HepG2 (cell line): ENCODE results near the gene OR1F1. TPM values are rescaled to one million over a fixed set of nuclear protein-coding genes. Genes with fewer than 3 reads are reported as not detected.

Experiments used
- BRCA1 ChIP-seq: sonication (generic); formaldehyde crosslinking; IDR thresholded peaks from 2 replicates; pipeline ENCODE4 v1.4.0; 2020; ENCODE audit warnings: missing genetic modification reagents
- KDM1A ChIP-seq: IDR thresholded peaks from 2 replicates; pipeline ENCODE4 v1.6.1; 2016; ENCODE audit warnings: missing compliant biosample characterization
- KDM5B ChIP-seq: sonication (generic); formaldehyde crosslinking; IDR thresholded peaks from 2 replicates; pipeline ENCODE4 v1.4.0; 2020; ENCODE audit warnings: missing genetic modification reagents, mild to moderate bottlenecking, borderline replicate concordance
- MEF2D ChIP-seq: sonication (generic); formaldehyde crosslinking; IDR thresholded peaks from 2 replicates; pipeline ENCODE4 v1.5.1; 2020; ENCODE audit warnings: mild to moderate bottlenecking, missing genetic modification reagents
- NFYB ChIP-seq: sonication (generic); formaldehyde crosslinking; IDR thresholded peaks from 2 replicates; pipeline ENCODE4 v1.4.0; 2020; ENCODE audit warnings: missing genetic modification reagents
- ZBTB42 ChIP-seq: sonication (generic); formaldehyde crosslinking; IDR thresholded peaks from 2 replicates; pipeline ENCODE4 v1.5.0; 2020; ENCODE audit warnings: mild to moderate bottlenecking, missing genetic modification reagents
- ZFP82 ChIP-seq: sonication (generic); formaldehyde crosslinking; IDR thresholded peaks from 2 replicates; pipeline ENCODE4 v1.5.1; 2020; ENCODE audit warnings: mild to moderate bottlenecking, missing genetic modification reagents, borderline replicate concordance
- ZNF232 ChIP-seq: sonication (generic); formaldehyde crosslinking; IDR thresholded peaks from 2 replicates; pipeline ENCODE4 v1.4.0; 2020; ENCODE audit warnings: missing genetic modification reagents, borderline replicate concordance
- ZNF256 ChIP-seq: sonication (generic); formaldehyde crosslinking; conservative IDR thresholded peaks from 2 replicates; pipeline ENCODE4 v1.4.0; 2020; ENCODE audit warnings: missing genetic modification reagents
- ZNF530 ChIP-seq: sonication (generic); formaldehyde crosslinking; IDR thresholded peaks from 2 replicates; pipeline ENCODE4 v1.5.0; 2020; ENCODE audit warnings: low read depth, mild to moderate bottlenecking, missing genetic modification reagents
- ZNF564 ChIP-seq: sonication (generic); formaldehyde crosslinking; IDR thresholded peaks from 2 replicates; pipeline ENCODE4 v1.8.1; 2023; ENCODE audit warnings: mild to moderate bottlenecking, missing genetic modification reagents
- ZNF713 ChIP-seq: sonication (generic); formaldehyde crosslinking; IDR thresholded peaks from 2 replicates; pipeline ENCODE4 v1.4.0; 2020; ENCODE audit warnings: mild to moderate bottlenecking, missing genetic modification reagents
- ZNF749 ChIP-seq: sonication (generic); formaldehyde crosslinking; IDR thresholded peaks from 2 replicates; pipeline ENCODE4 v1.8.0; 2022; ENCODE audit warnings: mild to moderate bottlenecking, missing genetic modification reagents, moderate library complexity, borderline replicate concordance
- ZNF773 ChIP-seq: sonication (generic); formaldehyde crosslinking; IDR thresholded peaks from 2 replicates; pipeline ENCODE4 v1.4.0; 2020; ENCODE audit warnings: missing genetic modification reagents, borderline replicate concordance
- ZNF891 ChIP-seq: sonication (generic); formaldehyde crosslinking; IDR thresholded peaks from 2 replicates; pipeline ENCODE4 v1.5.0; 2020; ENCODE audit warnings: mild to moderate bottlenecking, missing genetic modification reagents
- polyA plus RNA-seq, 8 experiments: library from polyadenylated mRNA; depleted of rRNA in 3 of 8; stranded (reverse) in 7 of 8; unstranded in 1 of 8; fragments of >200 nt; fragmentation: Illumina TruSeq in 4 of 8; extraction: Trizol in 4 of 8; gene quantifications; 2 replicates each; pipeline versions ENCODE4 v1.2.1 to v1.2.3, GENCODE V29; 2011 to 2016; ENCODE audit warnings: low read depth in 4 of 8, missing spikeins in 1 of 8, mixed read lengths in 1 of 8; ENCODE audit not compliant: insufficient read depth in 1 of 8
- total RNA-seq, 5 experiments: library from RNA; depleted of rRNA; stranded (reverse); fragments of >200 nt; fragmentation: Illumina TruSeq; extraction: Trizol; gene quantifications; 2 replicates each; pipeline ENCODE4 v1.2.3, GENCODE V29; 2016; ENCODE audit warnings: low read depth in 1 of 5
- TF ChIP-seq, protein P1 (sequence below): IDR thresholded peaks from 2 replicates; pipeline ENCODE4 v1.6.1; 2016; ENCODE audit warnings: mild to moderate bottlenecking, missing biosample characterization, missing genetic modification reagents
- TF ChIP-seq, protein P2 (sequence below): IDR thresholded peaks from 2 replicates; pipeline ENCODE4 v1.6.1; 2012; ENCODE audit warnings: low read depth, low read length, improper control_type of control experiment
- TF ChIP-seq, protein P3 (sequence below): sonication (generic); formaldehyde crosslinking; IDR thresholded peaks from 2 replicates; pipeline ENCODE4 v1.8.0; 2023; ENCODE audit warnings: mild to moderate bottlenecking, missing genetic modification reagents
- TF ChIP-seq, protein P4 (sequence below): sonication (generic); formaldehyde crosslinking; IDR thresholded peaks from 2 replicates; pipeline ENCODE4 v1.5.1; 2020; ENCODE audit warnings: missing genetic modification reagents, mild to moderate bottlenecking, borderline replicate concordance
- TF ChIP-seq, protein P5 (sequence below): sonication (generic); formaldehyde crosslinking; IDR thresholded peaks from 2 replicates; pipeline ENCODE4 v1.8.0; 2022; ENCODE audit warnings: missing genetic modification reagents, mild to moderate bottlenecking, inconsistent platforms, borderline replicate concordance
- TF ChIP-seq, protein P6 (sequence below): fragments of 450-650 bp; IDR thresholded peaks from 2 replicates; pipeline ENCODE4 v1.6.1; 2016

Gene OR1F1
- total and polyA plus RNA-seq, 2 of the 13 experiments (the other 11 are each of a cell fraction or from before 2014, with no cell fraction given) = 0.90 TPM; not detected in 1

DNA sequence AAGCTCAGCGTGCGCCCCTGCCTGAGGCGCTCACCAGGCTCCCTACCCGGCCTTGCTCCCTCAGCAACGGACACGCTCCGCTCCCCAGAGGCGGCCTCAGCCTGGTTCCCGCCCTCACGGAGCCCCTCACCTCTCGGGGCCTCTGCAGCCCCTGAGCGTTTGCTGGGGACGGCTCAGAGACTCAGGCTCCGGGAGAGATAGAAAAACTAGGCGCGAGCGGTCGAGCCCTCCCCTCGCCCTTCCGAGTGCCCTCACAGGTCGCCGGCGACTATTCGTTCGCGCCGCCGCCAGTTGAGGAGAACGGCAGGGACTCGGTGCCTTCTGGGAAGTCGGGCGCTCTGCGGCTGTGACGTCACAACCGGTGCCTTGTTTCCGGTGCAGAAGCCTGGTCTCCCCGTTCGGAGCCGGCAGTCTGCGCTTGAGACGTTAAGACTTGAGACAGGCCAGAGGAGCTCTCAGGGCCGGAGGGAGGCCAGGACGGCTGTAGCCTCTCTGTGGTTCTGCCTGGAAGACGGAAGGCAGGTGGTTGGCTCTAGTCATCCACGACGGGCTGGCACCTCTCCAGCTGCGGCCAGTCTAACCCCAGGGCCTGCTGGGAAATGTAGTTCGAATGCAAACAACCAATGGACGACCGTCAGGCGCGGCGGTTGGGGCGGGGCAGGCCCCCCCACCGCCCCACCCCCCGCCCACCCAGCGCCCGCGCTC, 47.0 kb downstream of the OR1F1 start, which contains the start of gene ZNF200 (continued):
- TF ChIP-seq ZNF256 (CRISPR knock-in tag) (peak; percentile 45; the same call in 1 of the 2 replicates), BRCA1 (peak; percentile 48; the same call in 1 of the 2 replicates), ZNF713 (0 out of 2 replicates have a peak, but pooled peaks have one; percentile 54), ZNF749 (CRISPR knock-in tag) (peak; percentile 58; the same call in 1 of the 2 replicates), ZBTB42 (CRISPR knock-in tag) (peak; percentile 71; the same call in 1 of the 2 replicates), KDM1A (CRISPR knock-in tag) (no peak), ZNF773 (CRISPR knock-in tag) (no peak), ZNF530 (CRISPR knock-in tag) (no peak), ZNF564 (CRISPR knock-in tag) (peak; percentile 18; the same call in 1 of the 2 replicates), MEF2D (CRISPR knock-in tag) (peak; percentile 70; the same call in 1 of the 2 replicates), KDM5B (CRISPR knock-in tag) (peak; percentile 86), NFYB (CRISPR knock-in tag) (peak; percentile 78), ZNF891 (CRISPR knock-in tag) (0 out of 2 replicates have a peak, but pooled peaks have one; percentile 35), ZFP82 (CRISPR knock-in tag) (0 out of 2 replicates have a peak, but pooled peaks have one; percentile 60), ZNF232 (CRISPR knock-in tag) (peak; percentile 77; the same call in 1 of the 2 replicates)
- TF ChIP-seq, protein P1, sequence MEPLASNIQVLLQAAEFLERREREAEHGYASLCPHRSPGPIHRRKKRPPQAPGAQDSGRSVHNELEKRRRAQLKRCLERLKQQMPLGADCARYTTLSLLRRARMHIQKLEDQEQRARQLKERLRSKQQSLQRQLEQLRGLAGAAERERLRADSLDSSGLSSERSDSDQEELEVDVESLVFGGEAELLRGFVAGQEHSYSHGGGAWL (CRISPR knock-in tag) = 0 out of 2 replicates have a peak, but pooled peaks have one; percentile 32
- TF ChIP-seq, protein P2, sequence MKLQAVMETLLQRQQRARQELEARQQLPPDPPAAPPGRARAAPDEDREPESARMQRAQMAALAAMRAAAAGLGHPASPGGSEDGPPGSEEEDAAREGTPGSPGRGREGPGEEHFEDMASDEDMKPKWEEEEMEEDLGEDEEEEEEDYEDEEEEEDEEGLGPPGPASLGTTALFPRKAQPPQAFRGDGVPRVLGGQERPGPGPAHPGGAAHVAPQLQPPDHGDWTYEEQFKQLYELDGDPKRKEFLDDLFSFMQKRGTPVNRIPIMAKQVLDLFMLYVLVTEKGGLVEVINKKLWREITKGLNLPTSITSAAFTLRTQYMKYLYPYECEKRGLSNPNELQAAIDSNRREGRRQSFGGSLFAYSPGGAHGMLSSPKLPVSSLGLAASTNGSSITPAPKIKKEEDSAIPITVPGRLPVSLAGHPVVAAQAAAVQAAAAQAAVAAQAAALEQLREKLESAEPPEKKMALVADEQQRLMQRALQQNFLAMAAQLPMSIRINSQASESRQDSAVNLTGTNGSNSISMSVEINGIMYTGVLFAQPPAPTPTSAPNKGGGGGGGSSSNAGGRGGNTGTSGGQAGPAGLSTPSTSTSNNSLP = no peak
- TF ChIP-seq, protein P3, sequence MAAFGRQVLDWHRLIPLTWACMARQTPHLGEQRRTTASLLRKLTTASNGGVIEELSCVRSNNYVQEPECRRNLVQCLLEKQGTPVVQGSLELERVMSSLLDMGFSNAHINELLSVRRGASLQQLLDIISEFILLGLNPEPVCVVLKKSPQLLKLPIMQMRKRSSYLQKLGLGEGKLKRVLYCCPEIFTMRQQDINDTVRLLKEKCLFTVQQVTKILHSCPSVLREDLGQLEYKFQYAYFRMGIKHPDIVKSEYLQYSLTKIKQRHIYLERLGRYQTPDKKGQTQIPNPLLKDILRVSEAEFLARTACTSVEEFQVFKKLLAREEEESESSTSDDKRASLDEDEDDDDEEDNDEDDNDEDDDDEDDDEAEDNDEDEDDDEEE (CRISPR knock-in tag) = peak; percentile 68; the same call in 1 of the 2 replicates
- TF ChIP-seq, protein P4, sequence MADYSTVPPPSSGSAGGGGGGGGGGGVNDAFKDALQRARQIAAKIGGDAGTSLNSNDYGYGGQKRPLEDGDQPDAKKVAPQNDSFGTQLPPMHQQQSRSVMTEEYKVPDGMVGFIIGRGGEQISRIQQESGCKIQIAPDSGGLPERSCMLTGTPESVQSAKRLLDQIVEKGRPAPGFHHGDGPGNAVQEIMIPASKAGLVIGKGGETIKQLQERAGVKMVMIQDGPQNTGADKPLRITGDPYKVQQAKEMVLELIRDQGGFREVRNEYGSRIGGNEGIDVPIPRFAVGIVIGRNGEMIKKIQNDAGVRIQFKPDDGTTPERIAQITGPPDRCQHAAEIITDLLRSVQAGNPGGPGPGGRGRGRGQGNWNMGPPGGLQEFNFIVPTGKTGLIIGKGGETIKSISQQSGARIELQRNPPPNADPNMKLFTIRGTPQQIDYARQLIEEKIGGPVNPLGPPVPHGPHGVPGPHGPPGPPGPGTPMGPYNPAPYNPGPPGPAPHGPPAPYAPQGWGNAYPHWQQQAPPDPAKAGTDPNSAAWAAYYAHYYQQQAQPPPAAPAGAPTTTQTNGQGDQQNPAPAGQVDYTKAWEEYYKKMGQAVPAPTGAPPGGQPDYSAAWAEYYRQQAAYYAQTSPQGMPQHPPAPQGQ (CRISPR knock-in tag) = no peak
- TF ChIP-seq, protein P5, sequence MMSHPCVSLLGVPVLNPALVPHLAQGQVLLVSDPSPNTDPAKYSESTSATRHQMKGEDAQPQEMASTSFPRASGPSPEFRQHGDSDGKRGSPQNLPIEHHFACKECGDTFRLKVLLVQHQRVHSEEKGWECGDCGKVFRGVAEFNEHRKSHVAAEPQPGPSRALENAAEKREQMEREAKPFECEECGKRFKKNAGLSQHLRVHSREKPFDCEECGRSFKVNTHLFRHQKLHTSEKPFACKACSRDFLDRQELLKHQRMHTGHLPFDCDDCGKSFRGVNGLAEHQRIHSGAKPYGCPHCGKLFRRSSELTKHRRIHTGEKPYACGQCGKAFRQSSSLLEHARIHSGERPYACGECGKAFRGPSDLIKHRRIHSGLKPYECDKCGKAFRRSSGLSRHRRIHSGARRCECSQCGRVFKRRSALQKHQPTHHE = 0 out of 2 replicates have a peak, but pooled peaks have one; percentile 59
- TF ChIP-seq, protein P6, sequence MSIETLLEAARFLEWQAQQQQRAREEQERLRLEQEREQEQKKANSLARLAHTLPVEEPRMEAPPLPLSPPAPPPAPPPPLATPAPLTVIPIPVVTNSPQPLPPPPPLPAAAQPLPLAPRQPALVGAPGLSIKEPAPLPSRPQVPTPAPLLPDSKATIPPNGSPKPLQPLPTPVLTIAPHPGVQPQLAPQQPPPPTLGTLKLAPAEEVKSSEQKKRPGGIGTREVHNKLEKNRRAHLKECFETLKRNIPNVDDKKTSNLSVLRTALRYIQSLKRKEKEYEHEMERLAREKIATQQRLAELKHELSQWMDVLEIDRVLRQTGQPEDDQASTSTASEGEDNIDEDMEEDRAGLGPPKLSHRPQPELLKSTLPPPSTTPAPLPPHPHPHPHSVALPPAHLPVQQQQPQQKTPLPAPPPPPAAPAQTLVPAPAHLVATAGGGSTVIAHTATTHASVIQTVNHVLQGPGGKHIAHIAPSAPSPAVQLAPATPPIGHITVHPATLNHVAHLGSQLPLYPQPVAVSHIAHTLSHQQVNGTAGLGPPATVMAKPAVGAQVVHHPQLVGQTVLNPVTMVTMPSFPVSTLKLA = no peak
